ENCODE results near the gene AKIRIN1. TPM values are rescaled to one million over a fixed set of nuclear protein-coding genes. Genes with fewer than 3 reads are reported as not detected.
"Not testable (repeated sequence)": the region's sequence is repeated elsewhere in the genome, so short reads cannot be mapped to it uniquely, and the experiment has no call there.

The AKIRIN1 gene
- total RNA-seq, 1 experiment from 2014 or later: 80.0 TPM

GRCh38 chr1:38973659-38974437, 17.2 kb upstream of the AKIRIN1 start:
- Histone ChIP-seq H3K36me3 (ENCODE audit: low read depth) (no peaks in the 10 kb centered on the region), H3K4me1 (replicated peaks; ENCODE audit: insufficient read depth) (peaks cover 11% of the 10 kb centered on the region), H3K9me2 (ENCODE audit: insufficient read depth) (no peaks in the 10 kb centered on the region), H3K27me3 (ENCODE audit: insufficient read depth, low read depth) (no peaks in the 10 kb centered on the region), H3K27ac (no peak overlapping the region), H2AFZ (no peak overlapping the region), H3K79me2 (ENCODE audit: low read depth) (no peaks in the 10 kb centered on the region), H3K4me3 (no peak overlapping the region), H3K4me2 (no peak overlapping the region), H3F3A (ENCODE audit: insufficient read depth, low read depth) (peaks cover 16% of the 10 kb centered on the region), H3K9me3 (ENCODE audit: insufficient read depth, low read depth) (peaks cover 7% of the 10 kb centered on the region; the same call in 1 of the 2 replicates), H4K20me1 (ENCODE audit: insufficient read depth) (no peaks in the 10 kb centered on the region)
- BruUV-seq (replicated peaks): no TSS peak
- intact Hi-C loops (cut with micrococcal nuclease; ENCODE audit: unreplicated experiment): no loop called here
- no peak for DNase-seq
- ChIA-PET CTCF (no interaction called here), POLR2A (ENCODE audit: unreplicated experiment) (no interaction called here)
- TF ChIP-seq EZH2 (IDR thresholded peaks at IDR 0.05; ENCODE audit: low read depth): no peak
- TF ChIP-seq CTCF (conservative IDR thresholded peaks at IDR 0.05): no peak

GRCh38 chr1:38977399-38978244, 13.5 kb upstream of the AKIRIN1 start:
- H3K9me2 ChIP-seq (ENCODE audit: insufficient read depth); H3K4me1 ChIP-seq (replicated peaks; ENCODE audit: insufficient read depth); H4K20me1 ChIP-seq (ENCODE audit: insufficient read depth); BruUV-seq (replicated peaks); DNase-seq; POLR2A ChIA-PET (ENCODE audit: unreplicated experiment); H3K4me3 ChIP-seq; H3K9me3 ChIP-seq (ENCODE audit: insufficient read depth, low read depth); H3F3A ChIP-seq (ENCODE audit: insufficient read depth, low read depth); H3K27ac ChIP-seq; H3K4me2 ChIP-seq; H3K36me3 ChIP-seq (ENCODE audit: low read depth); intact Hi-C loops (cut with micrococcal nuclease; ENCODE audit: unreplicated experiment); H3K27me3 ChIP-seq (ENCODE audit: insufficient read depth, low read depth); H2AFZ ChIP-seq; H3K79me2 ChIP-seq (ENCODE audit: low read depth): not testable (repeated sequence)
- CTCF ChIA-PET: interaction anchor here (0.6 kb wide), 2 partner anchors 10 to 50 kb away, joined by 3 to 9 read pairs; no protein-coding TSS in a partner anchor

GRCh38 chr1:38978245-38978542, 12.9 kb upstream of the AKIRIN1 start:
- DNase-seq; H2AFZ ChIP-seq; H3K79me2 ChIP-seq (ENCODE audit: low read depth); H3K27me3 ChIP-seq (ENCODE audit: insufficient read depth, low read depth); CTCF ChIA-PET; intact Hi-C loops (cut with micrococcal nuclease; ENCODE audit: unreplicated experiment); POLR2A ChIA-PET (ENCODE audit: unreplicated experiment); H3K9me3 ChIP-seq (ENCODE audit: insufficient read depth, low read depth); BruUV-seq (replicated peaks); H4K20me1 ChIP-seq (ENCODE audit: insufficient read depth); H3K4me2 ChIP-seq; H3F3A ChIP-seq (ENCODE audit: insufficient read depth, low read depth); H3K27ac ChIP-seq; H3K36me3 ChIP-seq (ENCODE audit: low read depth); H3K4me3 ChIP-seq; H3K9me2 ChIP-seq (ENCODE audit: insufficient read depth); H3K4me1 ChIP-seq (replicated peaks; ENCODE audit: insufficient read depth): not testable (repeated sequence)

GRCh38 chr1:38979380-38979779, 11.7 kb upstream of the AKIRIN1 start:
- intact Hi-C loops (cut with micrococcal nuclease; ENCODE audit: unreplicated experiment): not testable (repeated sequence)

More at GRCh38 chr1:38979380-38979779, 11.7 kb upstream of the AKIRIN1 start:
- H3K27ac ChIP-seq; H3K4me3 ChIP-seq; H3K4me1 ChIP-seq (replicated peaks; ENCODE audit: insufficient read depth); H3F3A ChIP-seq (ENCODE audit: insufficient read depth, low read depth); H3K9me3 ChIP-seq (ENCODE audit: insufficient read depth, low read depth); H3K9me2 ChIP-seq (ENCODE audit: insufficient read depth); H3K4me2 ChIP-seq; H3K79me2 ChIP-seq (ENCODE audit: low read depth); BruUV-seq (replicated peaks); H2AFZ ChIP-seq; H4K20me1 ChIP-seq (ENCODE audit: insufficient read depth); CTCF ChIA-PET; POLR2A ChIA-PET (ENCODE audit: unreplicated experiment); H3K27me3 ChIP-seq (ENCODE audit: insufficient read depth, low read depth); H3K36me3 ChIP-seq (ENCODE audit: low read depth); DNase-seq: not testable (repeated sequence)

All from PC-9 (cell line).